IPS-18a (cell line): ENCODE measurements around the gene BNIP2.

ENCODE experiments used
- H3K27ac ChIP-seq: one replicate; pipeline ENCODE4 v1.5.1; 2013; ENCODE audit warnings: low read length
- H3K27me3 ChIP-seq: one replicate; pipeline ENCODE4 v1.6.1; 2013; ENCODE audit warnings: mild to moderate bottlenecking, low read length; ENCODE audit not compliant: control insufficient read depth, insufficient read depth
- H3K36me3 ChIP-seq: one replicate; pipeline ENCODE4 v1.6.1; 2013; ENCODE audit warnings: low read depth, low read length; ENCODE audit not compliant: control insufficient read depth
- H3K4me1 ChIP-seq: one replicate; pipeline ENCODE4 v1.6.1; 2013; ENCODE audit warnings: low read depth, low read length; ENCODE audit not compliant: control insufficient read depth
- H3K4me3 ChIP-seq: one replicate; pipeline ENCODE4 v1.5.1; 2013; ENCODE audit warnings: low read length
- H3K9ac ChIP-seq: one replicate; pipeline ENCODE4 v1.6.1; 2013; ENCODE audit warnings: mild to moderate bottlenecking, low read length, moderate library complexity
- H3K9me3 ChIP-seq: one replicate; pipeline ENCODE4 v1.6.1; 2013; ENCODE audit warnings: low read depth, low read length; ENCODE audit not compliant: control insufficient read depth

The BNIP2 gene

GRCh38 chr15:59618406-59618805 is 70.7 kb downstream of the BNIP2 start:
- no peaks in the 10 kb centered on the region for H3K27me3 ChIP-seq
- no peak overlapping the region for H3K9ac ChIP-seq
- H3K9me3 ChIP-seq = no peaks in the 10 kb centered on the region
- H3K4me1 ChIP-seq = no peaks in the 10 kb centered on the region
- no peaks in the 10 kb centered on the region for H3K36me3 ChIP-seq
- no peak overlapping the region for H3K4me3 ChIP-seq
- H3K27ac ChIP-seq = no peak overlapping the region

GRCh38 chr15:59616379-59616778 is 72.7 kb downstream of the BNIP2 start:
- Histone ChIP-seq H3K4me3 (no peak overlapping the region), H3K36me3 (no peaks in the 10 kb centered on the region), H3K27ac (no peak overlapping the region), H3K9me3 (no peaks in the 10 kb centered on the region), H3K4me1 (no peaks in the 10 kb centered on the region), H3K9ac (no peak overlapping the region), H3K27me3 (no peaks in the 10 kb centered on the region)

- Histone ChIP-seq H3K4me3 (no peak overlapping the region), H3K36me3 (no peaks in the 10 kb centered on the region), H3K9ac (no peak overlapping the region), H3K27ac (no peak overlapping the region), H3K9me3 (no peaks in the 10 kb centered on the region), H3K4me1 (no peaks in the 10 kb centered on the region), H3K27me3 (no peaks in the 10 kb centered on the region)
These were observed 73.5 kb downstream of the BNIP2 start for GRCh38 chr15:59615661-59616060.

GRCh38 chr15:59614153-59614552 is 75.0 kb downstream of the BNIP2 start:
- Histone ChIP-seq H3K4me3 (no peak overlapping the region), H3K9ac (no peak overlapping the region), H3K4me1 (no peaks in the 10 kb centered on the region), H3K9me3 (no peaks in the 10 kb centered on the region), H3K27ac (no peak overlapping the region), H3K36me3 (no peaks in the 10 kb centered on the region), H3K27me3 (no peaks in the 10 kb centered on the region)

- Histone ChIP-seq H3K4me1 (no peaks in the 10 kb centered on the region), H3K9me3 (no peaks in the 10 kb centered on the region), H3K36me3 (no peaks in the 10 kb centered on the region), H3K27ac (no peak within 1 kb of the TSS), H3K4me3 (no peak within 1 kb of the TSS), H3K9ac (no peak within 1 kb of the TSS), H3K27me3 (no peaks in the 10 kb centered on the region)
These were observed 77.6 kb downstream of the BNIP2 start, which contains the start of gene GCNT3 for GRCh38 chr15:59611276-59612260. GCNT3 (plus strand) TSS chr15:59611783; CDS start chr15:59618239, 6,456 bp downstream.

- Histone ChIP-seq H3K9me3 (no peaks in the 10 kb centered on the region), H3K4me3 (no peak overlapping the region), H3K36me3 (no peaks in the 10 kb centered on the region), H3K9ac (no peak overlapping the region), H3K27me3 (no peaks in the 10 kb centered on the region), H3K27ac (no peak overlapping the region), H3K4me1 (no peaks in the 10 kb centered on the region)
These were observed 79.1 kb downstream of the BNIP2 start for GRCh38 chr15:59609730-59610712.
